Stomach (tissue), 9 donors: ENCODE data around the gene TOX2. TPM values are rescaled to one million over a fixed set of nuclear protein-coding genes. Genes with fewer than 3 reads are reported as not detected.

Source experiments
- DNase-seq, 2 donors: peaks; one replicate each; pipeline versions ENCODE4 v3.0.0 to v3.0.0-alpha.2; 2013 to 2019
- H3K27ac ChIP-seq, 5 donors: fragments of 200-600 bp in 4 of 5; sonication (generic) in 4 of 5; one replicate each; pipeline ENCODE4 v1.5.1; 2013 to 2019; ENCODE audit warnings: mild to moderate bottlenecking in 1 of 5, moderate library complexity in 1 of 5
- H3K27me3 ChIP-seq, 3 donors: fragments of 200-600 bp; sonication (generic); one replicate each; pipeline ENCODE4 v1.5.1; 2017 to 2019; ENCODE audit warnings: mixed run types in 1 of 3
- H3K36me3 ChIP-seq, 4 donors: fragments of 200-600 bp; sonication (generic); 1 replicate in 3 of 4; 2 replicates in 1 of 4; pipeline ENCODE4 v1.5.1; 2016 to 2019
- H3K4me1 ChIP-seq, 4 donors: fragments of 200-600 bp; sonication (generic); one replicate each; pipeline ENCODE4 v1.5.1; 2016 to 2019
- H3K4me3 ChIP-seq, 4 donors: fragments of 200-600 bp; sonication (generic) in 3 of 4; one replicate each; pipeline ENCODE4 v1.5.1; 2016 to 2019; ENCODE audit warnings: mild to moderate bottlenecking in 1 of 4
- H3K9me3 ChIP-seq, 4 donors: fragments of 200-600 bp; sonication (generic); one replicate each; pipeline ENCODE4 v1.5.1; 2016 to 2019
- CTCF ChIP-seq, 7 experiments: fragments of 450-650 bp in 4 of 7; fragments of 200-600 bp in 3 of 7; sonication (generic) in 3 of 7; IDR thresholded peaks; one replicate each; pipeline ENCODE4 v1.5.1; 2016 to 2019; ENCODE audit warnings: antibody characterized with exemption in 7 of 7, control low read depth in 2 of 7, mild to moderate bottlenecking in 1 of 7
- EP300 ChIP-seq: sonication (generic); formaldehyde crosslinking; IDR thresholded peaks from one replicate; pipeline ENCODE4 v1.6.1; 2017; ENCODE audit warnings: antibody characterized with exemption
- POLR2A ChIP-seq, 4 donors: fragments of 450-650 bp; IDR thresholded peaks; one replicate each; pipeline ENCODE4 v1.6.1; 2016; ENCODE audit warnings: antibody characterized with exemption in 4 of 4, control low read depth in 2 of 4, mild to moderate bottlenecking in 1 of 4, moderate library complexity in 1 of 4
- POLR2AphosphoS5 ChIP-seq, 3 donors: sonication (generic); formaldehyde crosslinking; IDR thresholded peaks; one replicate each; pipeline ENCODE4 v1.6.1; 2016; ENCODE audit warnings: antibody characterized with exemption in 3 of 3
- WGBS, 5 donors: extraction: QIAGEN DNeasy Blood & Tissue Kit in 3 of 5; methylation state at CpG; one replicate each; pipeline versions ENCODE4 v1.1.5 to v1.1.7; 2013 to 2018; 5-methylcytosine and 5-hydroxymethylcytosine counted together
- intact Hi-C: fragments of 100-400 bp; cut with DNase I; formaldehyde crosslinking; loops from one replicate; pipeline ENCODE4 v1.15.1; 2023; ENCODE audit warnings: low total_unique reads
- polyA plus RNA-seq, 3 donors: library from polyadenylated mRNA; stranded (reverse); fragments of 200-250 nt; gene quantifications; one replicate each; pipeline ENCODE4 v1.2.3, GENCODE V29; 2013
- total RNA-seq, 5 donors: library from RNA; depleted of rRNA; stranded (reverse); fragments of >200 nt; gene quantifications; one replicate each; pipeline versions ENCODE4 v1.1.0 to v1.2.3, GENCODE V29; 2014 to 2016
- donor health status: healthy with polysubstance abuse.
- donor health status: Bipolar disorder and iron deficiency.
- donor health status: healthy.

Gene TOX2
- total and polyA plus RNA-seq, 8 donors: 0.87 to 20.2 (median 7.0) TPM; not detected in 1

- WGBS, 5 donors: 79 to 84% (median 82%) methylated on average over 5 to 8 of the region's 8 CpGs
- Histone ChIP-seq H3K36me3 (peaks cover 0 to 6% (median 0%) of the 10 kb centered on the region in 4 donors), H3K27ac (no peak overlapping the region), H3K4me1 (peaks cover 0 to 3% (median under 1%) of the 10 kb centered on the region in 4 donors), H3K27me3 (no peaks in the 10 kb centered on the region), H3K9me3 (no peaks in the 10 kb centered on the region), H3K4me3 (no peak overlapping the region)
- TF ChIP-seq POLR2AphosphoS5 (IDR thresholded peaks at IDR 0.05): no peak
- intact Hi-C loops: no loop called here
- no peak for DNase-seq
These were observed 55.0 kb downstream of the TOX2 start for GRCh38 chr20:43969501-43970182.

- Histone ChIP-seq H3K27ac (no peak overlapping the region), H3K27me3 (no peaks in the 10 kb centered on the region), H3K9me3 (no peaks in the 10 kb centered on the region), H3K4me1 (no peaks in the 10 kb centered on the region), H3K36me3 (peaks cover 0 to 7% (median 0%) of the 10 kb centered on the region in 4 donors), H3K4me3 (no peak overlapping the region)
- TF ChIP-seq POLR2AphosphoS5 (IDR thresholded peaks at IDR 0.05) (no peak), EP300 (no peak), POLR2A (IDR thresholded peaks at IDR 0.05) (no peak)
- WGBS, 5 donors: 80 to 85% (median 83%) methylated on average over 10 of the region's 10 CpGs
- DNase-seq: no peak
- intact Hi-C loops: no loop called here
These were observed 56.6 kb downstream of the TOX2 start for GRCh38 chr20:43971267-43971666.

- DNase-seq: no peak
- 64 to 88% (median 73%) methylated on average over 2 of the region's 2 CpGs for WGBS, 5 donors
These were observed 57.4 kb downstream of the TOX2 start for GRCh38 chr20:43972051-43972450.

GRCh38 chr20:43972692-43973091 lies 58.0 kb downstream of the TOX2 start:
- intact Hi-C loops: no loop called here
- TF ChIP-seq CTCF (IDR thresholded peaks at IDR 0.05) (no peak), POLR2AphosphoS5 (IDR thresholded peaks at IDR 0.05) (no peak), EP300 (no peak), POLR2A (IDR thresholded peaks at IDR 0.05) (no peak)
- Histone ChIP-seq H3K27me3 (no peaks in the 10 kb centered on the region), H3K27ac (no peak overlapping the region), H3K9me3 (no peaks in the 10 kb centered on the region), H3K4me1 (no peaks in the 10 kb centered on the region), H3K36me3 (peaks cover 0 to 7% (median 0%) of the 10 kb centered on the region in 4 donors), H3K4me3 (no peak overlapping the region)
- WGBS, 5 donors: 83 to 100% (median 95%) methylated on average over 1 to 2 of the region's 2 CpGs
- DNase-seq: no peak

More at GRCh38 chr20:43972051-43972450, 57.4 kb downstream of the TOX2 start:
- intact Hi-C loops: no loop called here
- Histone ChIP-seq H3K36me3 (peaks cover 0 to 7% (median 0%) of the 10 kb centered on the region in 4 donors), H3K4me3 (no peak overlapping the region), H3K27me3 (no peaks in the 10 kb centered on the region), H3K9me3 (no peaks in the 10 kb centered on the region), H3K27ac (no peak overlapping the region), H3K4me1 (no peaks in the 10 kb centered on the region)
- TF ChIP-seq EP300: no peak
- TF ChIP-seq POLR2A (IDR thresholded peaks at IDR 0.05): no peak
- TF ChIP-seq CTCF (IDR thresholded peaks at IDR 0.05): no peak
- no peak for TF ChIP-seq POLR2AphosphoS5 (IDR thresholded peaks at IDR 0.05)

- Histone ChIP-seq H3K4me3 (no peak overlapping the region), H3K36me3 (peaks cover 0 to 7% (median 0%) of the 10 kb centered on the region in 4 donors), H3K4me1 (no peaks in the 10 kb centered on the region), H3K27me3 (no peaks in the 10 kb centered on the region), H3K27ac (no peak overlapping the region), H3K9me3 (no peaks in the 10 kb centered on the region)
- no peak for DNase-seq
- 70 to 93% (median 86%) methylated on average over 4 to 6 of the region's 6 CpGs for WGBS, 5 donors
- intact Hi-C loops: no loop called here
- no peak for TF ChIP-seq POLR2A (IDR thresholded peaks at IDR 0.05)
- no peak for TF ChIP-seq POLR2AphosphoS5 (IDR thresholded peaks at IDR 0.05)
- no peak for TF ChIP-seq CTCF (IDR thresholded peaks at IDR 0.05)
- no peak for TF ChIP-seq EP300
These were observed 58.6 kb downstream of the TOX2 start for GRCh38 chr20:43973231-43973630.
